ENCODE data around the gene COLEC12. TPM values are rescaled to one million over a fixed set of nuclear protein-coding genes. Genes with fewer than 3 reads are reported as not detected.

Gene COLEC12
- total RNA-seq, 1 donor from 2014 or later = 11.6 TPM

- H3K27me3 Mint-ChIP-seq (ENCODE audit: low read depth, unreplicated experiment) = no peaks in the 10 kb centered on the region
- no peak overlapping the region for H3K4me3 ChIP-seq (ENCODE audit: insufficient read depth, low read depth, low read length)
- peaks cover 25% of the 10 kb centered on the region for H3K4me1 ChIP-seq (ENCODE audit: insufficient read depth, low read length)
- H3K27ac Mint-ChIP-seq (ENCODE audit: unreplicated experiment) = peak overlapping the region; percentile 84
- DNase-seq (ENCODE audit: low read depth) (no peak), FAIRE-seq (no peak)
- H3K4me2 ChIP-seq (ENCODE audit: low read length) = peak overlapping the region; percentile 77
- H3K27ac ChIP-seq (ENCODE audit: low read depth, low read length) = peak overlapping the region; percentile 74
- H3K9me3 ChIP-seq (ENCODE audit: insufficient read depth, low read depth, low read length) = no peaks in the 10 kb centered on the region
- no peaks in the 10 kb centered on the region for H3K36me3 ChIP-seq (ENCODE audit: insufficient read depth, low read length)
- no peaks in the 10 kb centered on the region for H3K79me2 ChIP-seq (ENCODE audit: insufficient read depth, low read length)
- no peaks in the 10 kb centered on the region for H3K27me3 ChIP-seq (ENCODE audit: insufficient read depth, low read length)
- H4K20me1 ChIP-seq (ENCODE audit: insufficient read depth, low read length) = no peaks in the 10 kb centered on the region
- no peak for TF ChIP-seq EZH2 (IDR thresholded peaks at IDR 0.05; ENCODE audit: insufficient read depth, low read length)
- TF ChIP-seq, protein P1, sequence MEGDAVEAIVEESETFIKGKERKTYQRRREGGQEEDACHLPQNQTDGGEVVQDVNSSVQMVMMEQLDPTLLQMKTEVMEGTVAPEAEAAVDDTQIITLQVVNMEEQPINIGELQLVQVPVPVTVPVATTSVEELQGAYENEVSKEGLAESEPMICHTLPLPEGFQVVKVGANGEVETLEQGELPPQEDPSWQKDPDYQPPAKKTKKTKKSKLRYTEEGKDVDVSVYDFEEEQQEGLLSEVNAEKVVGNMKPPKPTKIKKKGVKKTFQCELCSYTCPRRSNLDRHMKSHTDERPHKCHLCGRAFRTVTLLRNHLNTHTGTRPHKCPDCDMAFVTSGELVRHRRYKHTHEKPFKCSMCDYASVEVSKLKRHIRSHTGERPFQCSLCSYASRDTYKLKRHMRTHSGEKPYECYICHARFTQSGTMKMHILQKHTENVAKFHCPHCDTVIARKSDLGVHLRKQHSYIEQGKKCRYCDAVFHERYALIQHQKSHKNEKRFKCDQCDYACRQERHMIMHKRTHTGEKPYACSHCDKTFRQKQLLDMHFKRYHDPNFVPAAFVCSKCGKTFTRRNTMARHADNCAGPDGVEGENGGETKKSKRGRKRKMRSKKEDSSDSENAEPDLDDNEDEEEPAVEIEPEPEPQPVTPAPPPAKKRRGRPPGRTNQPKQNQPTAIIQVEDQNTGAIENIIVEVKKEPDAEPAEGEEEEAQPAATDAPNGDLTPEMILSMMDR (IDR thresholded peaks at IDR 0.05; ENCODE audit: insufficient read depth, low read depth, low read length) = no peak
- H3K4me3 Mint-ChIP-seq (ENCODE audit: unreplicated experiment) = no peak overlapping the region
- H3K4me1 Mint-ChIP-seq (ENCODE audit: low read depth, unreplicated experiment) = peaks cover 45% of the 10 kb centered on the region
- peak overlapping the region; percentile 46 for H3K9ac ChIP-seq (ENCODE audit: low read length)
- H3K36me3 Mint-ChIP-seq (ENCODE audit: low read depth, unreplicated experiment) = no peaks in the 10 kb centered on the region
- peaks cover 3% of the 10 kb centered on the region for H3K9me3 Mint-ChIP-seq (ENCODE audit: unreplicated experiment)
- H2AFZ ChIP-seq (ENCODE audit: low read depth, low read length) = no peak overlapping the region
Observed at GRCh38 chr18:490024-490366, 10.5 kb downstream of the COLEC12 start.

DNA sequence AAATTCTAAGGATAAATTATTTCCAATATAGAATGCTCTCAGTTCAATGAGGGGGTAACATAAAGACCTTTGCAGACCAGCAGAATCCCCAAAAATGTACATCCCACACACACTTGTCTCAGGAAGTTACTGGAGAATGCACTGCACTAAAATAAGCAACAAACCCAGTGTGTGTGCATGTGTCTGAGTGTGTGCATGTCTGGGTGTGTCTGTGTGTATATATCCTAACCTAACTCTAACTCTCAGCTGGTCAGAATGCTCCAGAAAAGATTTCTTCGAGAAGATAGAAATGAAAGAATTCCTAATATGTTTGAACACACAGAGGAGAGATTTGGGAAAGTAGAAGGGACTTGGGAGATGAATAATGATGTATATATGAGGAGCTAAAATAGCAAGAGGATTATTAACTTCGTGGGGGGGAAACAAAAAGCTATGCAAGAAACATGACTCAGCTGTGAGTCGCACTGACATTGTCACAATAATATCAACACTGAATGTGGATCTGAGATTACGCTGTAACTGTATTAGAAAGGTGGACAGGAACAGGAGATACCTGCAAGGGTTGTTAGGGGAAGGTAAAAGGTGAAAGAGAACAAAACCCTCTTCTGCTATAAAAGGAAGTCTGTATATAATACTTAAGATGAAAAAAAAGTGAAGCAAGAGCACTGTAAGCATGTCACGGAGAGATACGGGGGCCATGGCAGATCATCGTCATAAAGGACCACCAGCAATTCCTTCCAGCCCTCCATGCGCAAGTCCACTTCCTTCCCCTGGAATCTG, 11.1 kb downstream of the COLEC12 start:
- peak; percentile 59 for DNase-seq (ENCODE audit: low read depth)
- no peaks in the 10 kb centered on the region for H4K20me1 ChIP-seq (ENCODE audit: insufficient read depth, low read length)
- no peaks in the 10 kb centered on the region for H3K27me3 Mint-ChIP-seq (ENCODE audit: low read depth, unreplicated experiment)
- FAIRE-seq = peak; percentile 92
- H3K4me1 ChIP-seq (ENCODE audit: insufficient read depth, low read length) = peaks cover 21% of the 10 kb centered on the region
- H3K27ac Mint-ChIP-seq (ENCODE audit: unreplicated experiment) = peak overlapping the region; percentile 84
- H3K4me3 ChIP-seq (ENCODE audit: insufficient read depth, low read depth, low read length) = no peak overlapping the region
- H3K36me3 Mint-ChIP-seq (ENCODE audit: low read depth, unreplicated experiment) = no peaks in the 10 kb centered on the region
- peaks cover 46% of the 10 kb centered on the region for H3K4me1 Mint-ChIP-seq (ENCODE audit: low read depth, unreplicated experiment)
- H3K79me2 ChIP-seq (ENCODE audit: insufficient read depth, low read length) = no peaks in the 10 kb centered on the region
- H3K27me3 ChIP-seq (ENCODE audit: insufficient read depth, low read length) = no peaks in the 10 kb centered on the region
- peak overlapping the region; percentile 77 for H3K4me2 ChIP-seq (ENCODE audit: low read length)
- H3K4me3 Mint-ChIP-seq (ENCODE audit: unreplicated experiment) = peak overlapping the region; percentile 4
- H3K9me3 Mint-ChIP-seq (ENCODE audit: unreplicated experiment) = peaks cover 3% of the 10 kb centered on the region
- peak overlapping the region; percentile 74 for H3K27ac ChIP-seq (ENCODE audit: low read depth, low read length)
- peak overlapping the region; percentile 54 for H3K9ac ChIP-seq (ENCODE audit: low read length)
- H3K36me3 ChIP-seq (ENCODE audit: insufficient read depth, low read length) = no peaks in the 10 kb centered on the region
- no peaks in the 10 kb centered on the region for H3K9me3 ChIP-seq (ENCODE audit: insufficient read depth, low read depth, low read length)
- H2AFZ ChIP-seq (ENCODE audit: low read depth, low read length) = no peak overlapping the region
- no peak for TF ChIP-seq EZH2 (IDR thresholded peaks at IDR 0.05; ENCODE audit: insufficient read depth, low read length)
- TF ChIP-seq, protein P1 (IDR thresholded peaks at IDR 0.05; ENCODE audit: insufficient read depth, low read depth, low read length) = no peak
